DOHH2 (cell line): ENCODE data around the gene PARP9.

Experiments used
- EZH2phosphoT487 ChIP-seq: fragments of 200-600 bp; sonication (generic); IDR thresholded peaks from 2 replicates; pipeline ENCODE4 v1.6.1; 2017; ENCODE audit warnings: borderline replicate concordance, mild to moderate bottlenecking, antibody characterized with exemption, low read length, moderate library complexity, mixed read lengths
- TF ChIP-seq, protein P1 (sequence below): fragments of 200-600 bp; sonication (generic); IDR thresholded peaks from one replicate; pipeline ENCODE4 v1.5.1; 2014; ENCODE audit warnings: antibody characterized with exemption, mild to moderate bottlenecking, low read depth, low read length; ENCODE audit not compliant: poor library complexity, severe bottlenecking

DNA sequence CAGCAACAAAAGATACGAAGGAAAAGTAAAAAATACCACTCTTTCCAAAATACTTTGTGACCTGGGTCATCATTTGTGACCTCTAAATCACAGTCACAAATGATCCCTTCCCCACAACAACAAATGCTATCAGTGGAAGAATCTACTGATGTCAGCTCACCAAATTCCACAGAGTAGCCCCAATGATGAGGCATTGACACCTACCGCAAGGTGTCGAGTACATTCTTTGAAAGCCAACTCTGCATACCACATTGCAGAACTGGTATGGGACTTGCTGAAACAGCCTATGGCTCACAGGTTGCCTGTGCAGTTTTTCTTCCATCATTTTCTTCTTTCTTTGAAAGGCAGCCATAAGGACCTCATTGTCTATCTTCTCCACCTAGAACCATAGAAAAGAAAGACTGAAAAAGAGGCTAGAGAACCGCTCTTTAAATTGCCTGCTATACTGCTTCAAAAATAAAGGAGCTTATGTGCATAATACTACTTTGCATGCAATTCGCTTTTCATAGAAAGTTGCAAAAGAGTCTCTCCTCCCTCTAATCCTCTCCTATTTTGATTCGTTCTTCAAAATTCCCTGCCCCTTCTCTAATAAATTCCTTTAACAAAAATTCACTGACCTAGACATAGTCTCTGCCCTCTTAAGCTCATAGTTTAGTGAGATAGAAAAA, 28.0 kb downstream of the PARP9 start:
- TF ChIP-seq, protein P1, sequence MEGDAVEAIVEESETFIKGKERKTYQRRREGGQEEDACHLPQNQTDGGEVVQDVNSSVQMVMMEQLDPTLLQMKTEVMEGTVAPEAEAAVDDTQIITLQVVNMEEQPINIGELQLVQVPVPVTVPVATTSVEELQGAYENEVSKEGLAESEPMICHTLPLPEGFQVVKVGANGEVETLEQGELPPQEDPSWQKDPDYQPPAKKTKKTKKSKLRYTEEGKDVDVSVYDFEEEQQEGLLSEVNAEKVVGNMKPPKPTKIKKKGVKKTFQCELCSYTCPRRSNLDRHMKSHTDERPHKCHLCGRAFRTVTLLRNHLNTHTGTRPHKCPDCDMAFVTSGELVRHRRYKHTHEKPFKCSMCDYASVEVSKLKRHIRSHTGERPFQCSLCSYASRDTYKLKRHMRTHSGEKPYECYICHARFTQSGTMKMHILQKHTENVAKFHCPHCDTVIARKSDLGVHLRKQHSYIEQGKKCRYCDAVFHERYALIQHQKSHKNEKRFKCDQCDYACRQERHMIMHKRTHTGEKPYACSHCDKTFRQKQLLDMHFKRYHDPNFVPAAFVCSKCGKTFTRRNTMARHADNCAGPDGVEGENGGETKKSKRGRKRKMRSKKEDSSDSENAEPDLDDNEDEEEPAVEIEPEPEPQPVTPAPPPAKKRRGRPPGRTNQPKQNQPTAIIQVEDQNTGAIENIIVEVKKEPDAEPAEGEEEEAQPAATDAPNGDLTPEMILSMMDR = no peak
- no peak for TF ChIP-seq EZH2phosphoT487
